ENCODE results near the gene ZC3HAV1. TPM values are rescaled to one million over a fixed set of nuclear protein-coding genes. Genes with fewer than 3 reads are reported as not detected.

ZC3HAV1 gene
- total and polyA plus RNA-seq, 2 of the 13 experiments (the other 11 are each of a cell fraction or from before 2014, with no cell fraction given) = 12.7 to 23.7 TPM

DNA sequence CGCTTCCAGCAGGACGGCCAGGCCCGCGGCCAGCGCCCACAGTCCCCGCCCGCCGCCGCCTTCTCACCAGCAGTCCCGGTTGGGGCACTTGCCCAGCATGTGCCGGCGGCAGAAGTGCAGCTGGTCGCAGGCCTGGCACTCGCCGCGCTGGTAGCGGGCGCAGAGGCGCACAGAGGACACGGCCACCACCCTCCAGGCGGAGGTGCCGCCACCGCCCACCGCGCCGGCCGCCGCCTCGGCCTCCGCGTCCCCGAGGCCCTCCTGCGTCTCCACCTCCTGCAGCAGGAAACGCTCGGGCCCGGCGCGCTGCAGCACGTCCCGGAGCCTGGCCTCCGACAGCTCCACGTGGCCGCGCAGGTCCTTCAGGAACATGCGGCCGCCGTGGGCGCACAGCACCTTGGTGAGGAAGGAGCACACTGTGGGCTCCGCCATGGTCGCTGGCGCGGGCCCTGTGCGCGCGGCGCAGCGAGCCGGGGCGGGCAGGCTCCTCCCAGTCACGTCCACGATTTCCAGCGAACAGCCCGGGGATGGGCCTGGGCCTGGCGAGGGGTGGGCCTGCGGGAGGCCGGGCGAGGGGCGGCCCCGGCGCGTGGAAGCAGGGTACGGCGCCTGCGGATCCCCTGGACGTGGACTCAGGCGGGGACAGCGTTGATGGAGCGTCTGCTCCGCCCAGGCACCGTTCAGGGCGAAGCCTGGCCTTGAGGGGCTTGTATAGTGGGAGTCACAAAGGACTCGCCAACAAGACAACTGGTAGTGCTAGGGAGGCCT, 73.8 kb downstream of the ZC3HAV1 start, which contains the start of gene ZC3HAV1L (continued):
- TF ChIP-seq BCL6 (CRISPR knock-in tag; IDR thresholded peaks at IDR 0.05) (peak; percentile 31; the same call in 1 of the 2 replicates), ETV6 (CRISPR knock-in tag; conservative IDR thresholded peaks at IDR 0.05) (no peak), ZNF83 (CRISPR knock-in tag; IDR thresholded peaks at IDR 0.05; ENCODE audit: borderline replicate concordance) (peak; percentile 61; the same call in 1 of the 2 replicates), CBX5 (CRISPR knock-in tag; IDR thresholded peaks at IDR 0.05; ENCODE audit: borderline replicate concordance) (no peak), GATAD2A (CRISPR knock-in tag; IDR thresholded peaks at IDR 0.05) (peak; percentile 31; the same call in 1 of the 2 replicates), NFYB (CRISPR knock-in tag; IDR thresholded peaks at IDR 0.05) (peak; percentile 21; the same call in 1 of the 2 replicates), AGO2 (optimal IDR thresholded peaks at IDR 0.05; ENCODE audit: low read depth, low read length) (peak; percentile 57), ZFY (CRISPR knock-in tag; IDR thresholded peaks at IDR 0.05) (peak; percentile 96), ZNF292 (CRISPR knock-in tag; IDR thresholded peaks at IDR 0.05; ENCODE audit: borderline replicate concordance, low read depth) (no peak), U2AF1 (optimal IDR thresholded peaks at IDR 0.05; ENCODE audit: low read depth, low read length) (no peak), MTERF4 (CRISPR knock-in tag; IDR thresholded peaks at IDR 0.05) (no peak), ZSCAN25 (CRISPR knock-in tag; IDR thresholded peaks at IDR 0.05) (no peak), ETV5 (CRISPR knock-in tag; IDR thresholded peaks at IDR 0.05; ENCODE audit: borderline replicate concordance) (no peak), NFIB (CRISPR knock-in tag; IDR thresholded peaks at IDR 0.05; ENCODE audit: borderline replicate concordance) (no peak), FIP1L1 (IDR thresholded peaks at IDR 0.05; ENCODE audit: borderline replicate concordance, insufficient read depth, low read depth, low read length) (no peak), ZSCAN30 (CRISPR knock-in tag; IDR thresholded peaks at IDR 0.05) (no peak), ZNF766 (CRISPR knock-in tag; IDR thresholded peaks at IDR 0.05; ENCODE audit: borderline replicate concordance) (no peak), SP4 (CRISPR knock-in tag; IDR thresholded peaks at IDR 0.05) (peak; percentile 67; the same call in 1 of the 2 replicates), NFE2L2 (IDR thresholded peaks at IDR 0.05; ENCODE audit: low read length) (no peak), CENPT (CRISPR knock-in tag; IDR thresholded peaks at IDR 0.05; ENCODE audit: low read depth) (no peak; the same call in 1 of the 2 replicates)
- TF ChIP-seq, protein P1, sequence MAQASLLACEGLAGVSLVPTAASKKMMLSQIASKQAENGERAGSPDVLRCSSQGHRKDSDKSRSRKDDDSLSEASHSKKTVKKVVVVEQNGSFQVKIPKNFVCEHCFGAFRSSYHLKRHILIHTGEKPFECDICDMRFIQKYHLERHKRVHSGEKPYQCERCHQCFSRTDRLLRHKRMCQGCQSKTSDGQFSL (CRISPR knock-in tag; IDR thresholded peaks at IDR 0.05) = no peak
- TF ChIP-seq, protein P2, sequence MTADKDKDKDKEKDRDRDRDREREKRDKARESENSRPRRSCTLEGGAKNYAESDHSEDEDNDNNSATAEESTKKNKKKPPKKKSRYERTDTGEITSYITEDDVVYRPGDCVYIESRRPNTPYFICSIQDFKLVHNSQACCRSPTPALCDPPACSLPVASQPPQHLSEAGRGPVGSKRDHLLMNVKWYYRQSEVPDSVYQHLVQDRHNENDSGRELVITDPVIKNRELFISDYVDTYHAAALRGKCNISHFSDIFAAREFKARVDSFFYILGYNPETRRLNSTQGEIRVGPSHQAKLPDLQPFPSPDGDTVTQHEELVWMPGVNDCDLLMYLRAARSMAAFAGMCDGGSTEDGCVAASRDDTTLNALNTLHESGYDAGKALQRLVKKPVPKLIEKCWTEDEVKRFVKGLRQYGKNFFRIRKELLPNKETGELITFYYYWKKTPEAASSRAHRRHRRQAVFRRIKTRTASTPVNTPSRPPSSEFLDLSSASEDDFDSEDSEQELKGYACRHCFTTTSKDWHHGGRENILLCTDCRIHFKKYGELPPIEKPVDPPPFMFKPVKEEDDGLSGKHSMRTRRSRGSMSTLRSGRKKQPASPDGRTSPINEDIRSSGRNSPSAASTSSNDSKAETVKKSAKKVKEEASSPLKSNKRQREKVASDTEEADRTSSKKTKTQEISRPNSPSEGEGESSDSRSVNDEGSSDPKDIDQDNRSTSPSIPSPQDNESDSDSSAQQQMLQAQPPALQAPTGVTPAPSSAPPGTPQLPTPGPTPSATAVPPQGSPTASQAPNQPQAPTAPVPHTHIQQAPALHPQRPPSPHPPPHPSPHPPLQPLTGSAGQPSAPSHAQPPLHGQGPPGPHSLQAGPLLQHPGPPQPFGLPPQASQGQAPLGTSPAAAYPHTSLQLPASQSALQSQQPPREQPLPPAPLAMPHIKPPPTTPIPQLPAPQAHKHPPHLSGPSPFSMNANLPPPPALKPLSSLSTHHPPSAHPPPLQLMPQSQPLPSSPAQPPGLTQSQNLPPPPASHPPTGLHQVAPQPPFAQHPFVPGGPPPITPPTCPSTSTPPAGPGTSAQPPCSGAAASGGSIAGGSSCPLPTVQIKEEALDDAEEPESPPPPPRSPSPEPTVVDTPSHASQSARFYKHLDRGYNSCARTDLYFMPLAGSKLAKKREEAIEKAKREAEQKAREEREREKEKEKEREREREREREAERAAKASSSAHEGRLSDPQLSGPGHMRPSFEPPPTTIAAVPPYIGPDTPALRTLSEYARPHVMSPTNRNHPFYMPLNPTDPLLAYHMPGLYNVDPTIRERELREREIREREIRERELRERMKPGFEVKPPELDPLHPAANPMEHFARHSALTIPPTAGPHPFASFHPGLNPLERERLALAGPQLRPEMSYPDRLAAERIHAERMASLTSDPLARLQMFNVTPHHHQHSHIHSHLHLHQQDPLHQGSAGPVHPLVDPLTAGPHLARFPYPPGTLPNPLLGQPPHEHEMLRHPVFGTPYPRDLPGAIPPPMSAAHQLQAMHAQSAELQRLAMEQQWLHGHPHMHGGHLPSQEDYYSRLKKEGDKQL (CRISPR knock-in tag; IDR thresholded peaks at IDR 0.05; ENCODE audit: low read depth) = no peak
